ENCODE results near the gene TAF9B.
"Not testable (repeated sequence)": the region's sequence is repeated elsewhere in the genome, so short reads cannot be mapped to it uniquely, and the experiment has no call there.

The TAF9B gene, protein sequence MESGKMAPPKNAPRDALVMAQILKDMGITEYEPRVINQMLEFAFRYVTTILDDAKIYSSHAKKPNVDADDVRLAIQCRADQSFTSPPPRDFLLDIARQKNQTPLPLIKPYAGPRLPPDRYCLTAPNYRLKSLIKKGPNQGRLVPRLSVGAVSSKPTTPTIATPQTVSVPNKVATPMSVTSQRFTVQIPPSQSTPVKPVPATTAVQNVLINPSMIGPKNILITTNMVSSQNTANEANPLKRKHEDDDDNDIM

DNA sequence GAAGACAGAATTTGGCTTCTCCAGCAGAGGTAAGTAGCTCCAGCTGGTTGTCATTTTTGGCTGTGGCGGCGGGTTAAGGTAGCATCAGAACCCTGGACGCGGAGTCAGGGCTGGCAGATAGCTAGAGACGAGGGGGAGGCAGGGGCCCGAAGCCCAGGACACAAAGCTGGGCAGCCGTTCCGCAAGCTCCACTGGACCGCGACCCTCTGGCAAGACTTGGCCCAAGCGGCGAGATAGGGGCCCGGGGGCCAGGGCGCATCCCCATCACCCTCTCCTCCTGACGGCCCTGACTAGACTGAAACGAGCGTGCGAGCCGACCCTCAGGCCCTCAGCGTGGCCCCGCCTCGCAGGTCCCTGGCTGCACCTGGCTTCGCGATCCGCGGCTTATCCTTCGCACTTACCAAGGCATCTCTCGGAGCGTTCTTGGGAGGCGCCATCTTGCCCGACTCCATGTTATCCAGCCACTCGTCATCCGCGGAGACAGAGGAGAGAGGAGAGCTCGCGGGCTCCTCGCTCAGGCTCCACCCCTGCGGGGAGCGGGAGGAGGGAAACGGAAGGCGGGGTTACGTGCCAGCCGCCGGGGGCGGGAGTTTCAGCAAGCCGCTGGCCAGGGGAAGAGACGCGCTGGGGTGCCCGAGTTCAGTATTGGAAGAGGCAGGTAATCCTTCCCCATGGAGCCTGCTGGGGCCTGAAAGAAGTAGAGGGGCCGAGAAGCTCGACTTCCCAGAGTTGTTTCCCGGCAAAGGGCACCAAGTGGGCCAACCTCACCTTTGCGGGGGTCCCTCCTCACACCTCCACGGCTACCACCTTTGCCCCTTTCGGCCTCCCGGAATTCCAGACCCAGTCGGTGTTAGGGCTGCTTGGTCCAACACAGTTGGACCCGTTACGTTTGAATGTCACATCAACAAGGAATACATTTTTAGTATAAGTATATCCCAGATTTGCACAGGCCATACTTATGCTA lies at the start of gene TAF9B:
Gene TAF9B, minus strand, starts transcription at position 491 of the 964 bp plus-strand sequence. Its CDS starts 39 bp downstream, at position 452.
- peak; percentile 92 for DNase-seq

DNA sequence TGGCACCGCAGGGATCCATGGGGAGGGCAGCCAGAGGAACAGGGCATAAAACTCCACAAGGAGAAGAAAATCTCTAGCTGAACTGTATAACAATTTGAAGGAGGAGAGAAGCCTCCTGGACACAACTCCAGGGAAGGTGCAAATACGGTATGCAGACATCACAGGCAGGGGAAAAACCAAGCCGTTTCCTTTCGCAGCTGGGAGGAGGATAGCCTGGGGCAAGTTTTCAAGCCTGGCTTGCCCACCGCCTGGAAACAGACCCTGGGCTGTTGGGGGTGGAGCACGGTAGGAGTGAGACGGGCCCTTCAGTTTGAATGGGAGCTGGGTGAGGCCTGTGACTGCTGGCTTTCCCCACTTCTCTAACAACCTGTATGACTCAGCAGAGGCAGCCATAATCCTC lies 43.4 kb upstream of the TAF9B start:
- DNase-seq = no peak

DNA sequence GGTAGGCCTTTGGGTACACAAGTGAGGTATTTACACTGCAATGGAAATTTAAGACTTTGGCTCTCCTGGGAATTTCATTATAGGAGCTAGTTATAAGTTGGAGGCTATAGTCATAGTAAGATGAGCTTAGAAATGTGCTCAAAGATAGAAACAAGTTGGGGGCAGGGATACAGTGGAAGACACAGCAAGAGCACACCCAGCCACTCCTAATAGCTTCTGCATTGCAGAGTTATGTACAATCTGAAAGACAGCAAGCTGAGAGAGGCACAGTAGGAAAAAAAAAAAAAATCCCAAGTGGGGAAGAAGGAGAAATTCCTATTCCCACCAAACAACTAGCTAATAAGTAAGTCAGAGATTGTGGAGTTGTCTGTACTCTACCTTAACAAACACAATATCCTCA lies 41.9 kb upstream of the TAF9B start:
- no peak for DNase-seq

DNA sequence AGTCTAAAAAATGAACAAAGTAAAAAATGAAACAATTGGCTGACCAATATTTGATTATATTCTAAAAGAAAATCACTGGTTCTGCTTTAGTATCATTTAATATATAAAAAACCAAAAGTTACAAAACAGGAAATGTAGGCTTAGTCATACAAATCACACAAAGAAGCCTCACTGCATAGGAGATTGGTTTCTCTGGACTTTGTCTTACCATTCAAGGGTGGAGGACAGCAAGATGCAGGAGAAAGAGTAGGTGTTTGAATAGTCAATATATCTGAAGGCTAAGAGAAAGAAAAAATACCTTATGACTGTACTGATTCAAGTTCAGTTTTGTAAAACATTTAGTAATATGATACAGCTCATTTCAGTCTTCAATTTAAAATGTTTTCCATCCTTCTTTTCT lies 28.6 kb upstream of the TAF9B start:
- DNase-seq = no peak

DNA sequence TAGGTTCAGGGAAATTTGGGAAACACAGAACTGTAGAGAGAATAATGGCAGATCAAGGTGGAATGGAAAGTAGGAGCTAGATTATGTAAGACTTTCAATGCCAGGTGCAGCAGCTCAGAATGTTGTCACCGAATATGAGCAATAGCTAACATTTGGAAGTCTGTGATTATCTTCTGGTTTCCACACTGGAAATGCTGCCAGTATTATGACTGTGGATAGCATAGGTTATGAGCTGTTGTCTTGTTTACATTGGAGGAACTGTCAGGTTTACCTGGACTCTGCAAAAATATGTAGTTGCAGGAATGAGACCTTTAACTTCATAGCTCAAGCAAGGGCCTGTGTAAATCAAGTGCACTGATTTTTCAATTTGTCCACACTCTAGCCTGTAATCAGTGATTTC lies 26.0 kb upstream of the TAF9B start:
- DNase-seq = no peak

- not testable (repeated sequence) for DNase-seq
These were observed 23.7 kb upstream of the TAF9B start for GRCh38 chrX:78163175-78163574.

DNA sequence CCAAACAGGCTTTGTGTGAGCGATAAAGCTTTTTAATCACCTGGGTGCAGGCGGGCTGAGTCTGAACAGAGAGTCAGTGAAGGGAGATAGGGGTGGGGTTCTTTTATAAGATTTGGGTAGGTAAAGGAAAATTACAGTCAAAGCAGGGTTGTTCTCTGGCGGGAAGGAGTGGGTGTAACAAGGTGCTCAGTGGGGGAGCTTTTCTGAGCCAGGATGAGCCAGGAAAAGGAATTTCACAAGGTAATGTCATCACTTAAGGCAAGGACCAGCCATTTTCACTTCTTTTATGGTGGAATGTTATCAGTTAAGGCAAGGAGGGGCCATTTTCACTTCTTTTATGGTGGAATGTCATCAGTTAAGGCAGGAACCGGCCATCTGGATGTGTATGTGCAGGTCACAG lies 21.3 kb upstream of the TAF9B start:
- DNase-seq = not testable (repeated sequence)

GRCh38 chrX:78157846-78158245 lies 18.4 kb upstream of the TAF9B start:
- not testable (repeated sequence) for DNase-seq

- DNase-seq = not testable (repeated sequence)
These were observed 17.9 kb upstream of the TAF9B start for GRCh38 chrX:78157373-78157772.

DNA sequence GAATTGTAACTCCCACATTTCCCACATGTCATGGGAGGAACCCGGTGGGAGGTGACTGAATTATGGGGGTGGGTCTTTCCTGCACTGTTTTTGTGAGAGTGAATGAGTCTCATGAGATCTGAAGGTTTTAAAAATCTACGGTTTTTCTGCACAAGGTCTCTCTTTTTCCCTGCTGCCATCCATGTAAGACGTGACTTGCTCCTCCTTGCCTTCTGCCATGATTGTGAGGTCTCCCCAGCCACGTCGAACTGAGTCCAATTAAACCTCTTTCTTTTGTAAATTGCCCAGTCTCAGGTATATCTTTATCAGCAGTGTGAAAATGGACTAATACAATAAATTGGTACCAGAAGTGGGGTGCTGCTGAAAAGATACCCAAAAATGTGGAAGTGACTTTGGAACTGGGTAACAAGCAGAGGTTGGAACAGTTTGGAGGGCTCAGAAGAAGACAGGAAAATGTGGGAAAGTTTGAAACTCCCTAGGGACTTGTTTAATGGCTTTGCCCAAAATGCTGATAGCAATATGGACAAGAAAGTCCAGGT lies 7.6 kb upstream of the TAF9B start:
- not testable (repeated sequence) for DNase-seq

DNA sequence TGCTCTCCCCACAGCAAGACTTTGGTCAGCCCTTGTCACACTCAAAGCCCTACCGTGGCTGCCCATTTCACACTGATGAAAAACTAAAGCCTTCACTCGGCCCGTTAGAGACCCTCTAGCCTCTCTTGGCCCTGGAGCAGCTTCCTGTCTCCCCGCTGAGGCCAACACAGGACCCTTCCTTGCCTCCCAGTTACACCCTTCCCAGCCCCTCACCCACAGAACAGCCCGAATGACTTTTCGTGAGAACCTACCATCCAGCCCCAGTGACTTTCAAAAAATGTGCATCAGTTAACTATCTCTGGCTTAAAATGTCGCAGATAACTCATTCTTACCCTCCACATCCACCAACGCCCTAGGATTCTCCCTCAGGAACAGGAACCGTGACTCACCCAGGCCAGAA lies 756 bp upstream of the TAF9B start:
- DNase-seq = no peak

GRCh38 chrX:78133238-78133960 lies 6.1 kb downstream of the TAF9B start:
- DNase-seq = no peak

DNA sequence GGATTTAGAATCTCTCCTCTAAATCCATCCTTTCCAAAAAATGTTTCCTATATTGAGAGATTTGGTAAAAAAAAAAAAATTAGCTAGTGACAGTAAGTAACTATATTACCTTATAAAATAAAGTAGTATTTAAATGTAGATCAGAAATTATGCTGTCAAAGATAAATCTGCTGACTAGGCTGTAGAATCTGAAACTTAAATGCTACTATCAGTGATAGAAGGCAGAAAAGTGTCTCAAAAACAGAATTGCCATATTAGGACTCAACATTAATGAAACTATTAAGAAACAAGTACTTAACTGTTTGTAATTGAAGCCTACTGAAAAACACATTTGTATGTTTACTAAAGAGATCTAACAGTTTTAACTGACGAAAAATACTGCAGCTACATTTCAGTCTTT lies 8.3 kb downstream of the TAF9B start:
- DNase-seq = no peak

DNA sequence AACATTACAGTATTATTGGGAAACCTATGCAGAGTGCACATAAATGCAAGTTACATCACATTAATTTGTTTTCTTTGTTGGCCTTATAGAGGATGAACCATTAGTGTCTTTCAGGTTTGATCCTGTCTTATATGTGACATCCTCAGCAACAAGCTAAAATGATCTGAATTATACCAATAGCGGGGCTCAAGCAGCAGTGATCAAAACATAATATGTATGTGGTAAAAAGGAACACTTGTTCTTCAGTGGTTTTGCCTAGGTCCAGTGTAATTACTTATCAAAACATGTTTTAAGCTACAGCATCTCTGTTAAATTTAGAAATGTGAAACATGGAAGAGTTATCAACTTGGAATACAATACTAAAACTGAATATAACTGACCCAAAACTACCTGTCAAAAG lies 9.1 kb downstream of the TAF9B start:
- no peak for DNase-seq

DNA sequence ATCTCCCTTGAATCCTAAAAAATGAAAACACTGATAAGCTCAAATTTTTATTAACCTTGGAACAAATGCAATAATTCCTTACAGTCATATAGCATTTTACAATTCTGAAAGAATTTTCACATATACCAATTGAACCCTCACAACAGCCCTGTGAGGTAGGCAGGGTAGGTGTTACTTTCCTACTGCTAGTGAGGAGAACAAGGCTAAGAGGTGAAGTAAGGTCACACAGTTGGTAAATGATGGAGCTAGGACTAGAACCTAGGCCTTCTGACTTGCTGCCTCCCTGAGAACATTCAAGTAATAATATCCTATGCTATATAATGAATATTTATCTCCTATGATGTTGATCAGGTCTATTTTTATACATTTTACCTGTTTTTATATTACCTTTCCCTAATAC lies 9.7 kb downstream of the TAF9B start:
- no peak for DNase-seq

DNA sequence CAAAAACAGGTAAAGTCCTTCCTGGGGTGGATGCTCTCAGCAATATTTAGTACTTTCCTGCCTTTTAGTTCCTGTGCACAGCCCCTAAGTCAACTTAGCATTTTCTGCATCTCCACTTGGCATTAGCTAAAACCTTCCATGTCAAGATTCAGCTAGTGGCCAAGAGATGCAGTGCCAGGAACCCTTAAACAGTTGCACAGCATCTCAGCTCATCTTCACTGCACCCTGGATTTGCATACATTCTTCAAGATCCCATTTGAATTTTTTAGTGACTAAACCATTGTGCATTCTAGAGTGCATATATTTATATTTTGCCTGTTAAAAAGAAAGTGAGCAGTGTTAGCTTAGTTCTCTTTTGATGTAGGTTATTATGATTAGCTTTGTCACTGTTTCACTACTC lies 13.7 kb downstream of the TAF9B start:
- not testable (repeated sequence) for DNase-seq

GRCh38 chrX:78125148-78125547 lies 14.3 kb downstream of the TAF9B start:
- no peak for DNase-seq

DNA sequence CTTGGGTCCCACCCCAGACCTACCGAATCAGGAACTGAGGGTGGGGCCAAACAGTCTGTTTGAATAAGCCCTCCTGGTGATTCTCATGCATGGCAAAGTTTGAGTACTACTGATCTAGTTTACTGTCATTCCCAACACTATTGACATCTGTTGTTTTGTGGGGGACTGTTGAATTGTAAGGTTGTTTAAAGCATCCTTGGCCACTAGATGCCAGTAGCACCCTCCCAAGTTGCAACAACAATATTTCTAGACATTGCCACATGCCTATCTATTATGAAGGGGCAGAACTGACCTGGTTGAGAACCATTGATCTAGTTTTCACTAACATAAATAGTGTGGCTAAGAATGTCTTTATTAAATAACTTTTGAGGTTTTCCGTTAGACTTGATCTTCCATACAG lies 15.1 kb downstream of the TAF9B start:
- no peak for DNase-seq

- DNase-seq = no peak
These were observed 16.3 kb downstream of the TAF9B start for GRCh38 chrX:78123190-78123589.

GRCh38 chrX:78119521-78120227 lies 19.8 kb downstream of the TAF9B start:
- no peak for DNase-seq

DNA sequence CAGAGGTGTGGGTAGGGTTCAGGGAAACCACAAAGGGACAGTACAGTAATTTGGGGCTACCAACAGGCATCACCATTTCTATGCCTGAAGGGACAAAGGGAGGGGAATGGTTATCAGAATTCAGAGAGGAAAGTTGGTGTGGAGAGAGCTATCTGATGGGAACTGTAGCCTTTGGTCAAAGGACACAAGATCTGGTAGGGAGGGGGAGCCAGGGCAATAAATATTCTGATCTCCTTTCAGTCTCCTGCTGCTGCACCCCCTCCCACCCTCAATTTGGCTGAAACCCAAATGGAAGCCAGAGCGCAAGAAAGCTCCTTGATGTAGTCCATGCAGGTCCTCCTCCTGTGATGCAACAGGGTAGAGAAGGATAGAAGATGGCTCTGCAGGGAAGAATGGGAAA lies 20.8 kb downstream of the TAF9B start:
- DNase-seq = no peak

GRCh38 chrX:78116766-78117165 lies 22.7 kb downstream of the TAF9B start:
- DNase-seq = no peak

All from femur (tissue), 1 donor.